Neural cell (in vitro differentiated cells): ENCODE measurements around the gene DCTN5.

Experiments used
- CTCF ChIP-seq: fragments of 450-650 bp; IDR thresholded peaks from 2 replicates; pipeline ENCODE4 v1.5.1; 2014; ENCODE audit warnings: antibody characterized with exemption, mild to moderate bottlenecking, moderate library complexity; ENCODE audit not compliant: poor library complexity, severe bottlenecking
- EZH2 ChIP-seq: fragments of 200-600, 300-800 bp; shearing (Covaris generic), sonication (generic); IDR thresholded peaks from 2 replicates; pipeline ENCODE4 v1.6.1; 2014; ENCODE audit warnings: antibody characterized with exemption, low read length, borderline replicate concordance, mild to moderate bottlenecking; ENCODE audit not compliant: insufficient read depth, poor library complexity, severe bottlenecking
- POLR2AphosphoS5 ChIP-seq: IDR thresholded peaks from 2 replicates; pipeline ENCODE4 v1.6.1; 2012

GRCh38 chr16:23673971-23674614 lies 32.8 kb downstream of the DCTN5 start:
- TF ChIP-seq CTCF: no peak
- no peak for TF ChIP-seq EZH2
- no peak for TF ChIP-seq POLR2AphosphoS5
